ENCODE measurements around the gene HSPA4.

The HSPA4 gene

DNA sequence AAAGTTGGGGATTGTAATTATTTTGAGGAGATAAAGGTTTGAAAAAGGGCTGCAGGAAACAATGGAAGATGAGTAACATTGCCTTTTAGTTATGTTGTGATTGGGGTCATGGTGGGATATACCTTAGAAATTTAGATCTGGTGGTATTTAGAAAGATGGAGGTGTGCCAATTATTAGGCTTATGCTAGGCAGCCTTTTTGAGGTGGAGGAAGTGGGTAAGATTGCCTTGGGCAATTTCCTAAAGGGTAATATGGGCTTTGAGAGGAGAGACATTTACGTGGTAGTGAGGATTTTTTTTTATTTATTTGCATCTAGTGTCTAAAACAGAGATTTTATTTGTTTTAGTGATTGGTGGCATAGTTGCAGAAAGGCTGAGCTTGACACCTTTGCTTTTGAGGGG, 10.5 kb downstream of the HSPA4 start:
- no peak for TF ChIP-seq CTCF (IDR thresholded peaks at IDR 0.05; ENCODE audit: low read length, missing control alignments)
- DNase-seq (ENCODE audit: low read depth) = no peak
- no peak overlapping the region for H3K4me3 ChIP-seq (replicated peaks; ENCODE audit: low read depth, low read length)

GRCh38 chr5:133063965-133064364, 12.2 kb downstream of the HSPA4 start:
- H3K4me3 ChIP-seq (replicated peaks; ENCODE audit: low read depth, low read length) = no peak overlapping the region
- TF ChIP-seq CTCF (IDR thresholded peaks at IDR 0.05; ENCODE audit: low read length, missing control alignments) = no peak
- DNase-seq (ENCODE audit: low read depth) = no peak

DNA sequence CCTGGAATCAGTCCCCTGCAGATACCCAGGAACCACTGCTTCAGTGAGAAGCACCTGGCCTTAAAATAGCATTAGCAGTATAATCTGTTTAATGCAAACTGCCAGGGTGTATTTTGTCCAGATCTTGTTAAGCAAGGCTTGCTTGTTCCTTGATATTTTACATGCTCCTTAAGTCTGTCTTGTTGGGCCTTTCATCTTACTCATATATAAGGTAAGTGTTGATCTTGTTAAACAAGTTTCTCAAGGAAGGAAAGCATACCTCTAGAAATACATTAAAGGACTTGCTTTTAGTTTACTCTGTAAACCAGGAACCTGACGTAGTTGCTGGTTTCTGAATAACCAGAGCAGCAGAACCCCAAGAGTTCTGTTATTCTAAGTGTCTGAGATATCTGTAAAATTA, 13.7 kb downstream of the HSPA4 start:
- DNase-seq (ENCODE audit: low read depth) = no peak
- no peak overlapping the region for H3K4me3 ChIP-seq (replicated peaks; ENCODE audit: low read depth, low read length)
- TF ChIP-seq CTCF (IDR thresholded peaks at IDR 0.05; ENCODE audit: low read length, missing control alignments) = no peak

DNA sequence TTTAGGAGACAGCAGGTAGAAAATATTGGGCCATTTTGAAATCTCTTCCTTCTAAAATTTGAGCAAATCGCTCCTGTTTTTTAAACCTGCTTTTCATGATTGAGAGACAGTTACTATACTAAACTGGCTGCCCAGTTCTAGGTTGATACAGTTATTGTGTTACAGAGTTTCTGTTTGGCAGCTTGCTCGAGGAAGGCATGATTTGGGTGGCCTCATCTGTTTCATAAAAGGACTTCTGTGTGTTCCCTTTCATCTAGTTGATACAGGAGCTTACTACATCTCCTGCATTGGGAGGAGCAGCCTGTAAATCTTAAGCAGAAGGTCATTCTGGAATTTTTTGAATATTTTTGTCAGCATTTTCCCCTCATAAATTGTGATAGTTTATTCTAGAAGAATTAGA, 14.2 kb downstream of the HSPA4 start:
- no peak for DNase-seq (ENCODE audit: low read depth)
- TF ChIP-seq CTCF (IDR thresholded peaks at IDR 0.05; ENCODE audit: low read length, missing control alignments) = no peak
- no peak overlapping the region for H3K4me3 ChIP-seq (replicated peaks; ENCODE audit: low read depth, low read length)

DNA sequence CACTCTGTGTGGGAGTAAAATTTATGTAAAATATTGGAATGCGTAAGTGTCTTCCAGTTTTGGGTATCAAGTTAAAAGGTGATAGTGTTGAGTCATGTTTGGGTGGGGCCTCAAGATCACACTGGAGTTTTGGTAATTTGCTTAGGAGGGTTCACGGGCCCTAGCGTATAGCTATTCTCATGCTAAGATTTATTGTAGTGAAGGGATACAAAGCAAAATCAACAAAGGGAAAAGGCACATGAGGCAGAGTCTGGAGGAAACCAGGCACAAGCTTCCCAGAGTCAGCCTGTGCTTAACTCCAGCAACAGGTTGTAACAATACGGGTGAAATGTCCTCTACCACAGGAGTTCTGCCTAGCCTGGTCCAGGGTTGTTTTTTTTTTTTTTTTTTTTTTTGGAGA, 20.2 kb downstream of the HSPA4 start:
- no peak for TF ChIP-seq CTCF (IDR thresholded peaks at IDR 0.05; ENCODE audit: low read length, missing control alignments)
- H3K4me3 ChIP-seq (replicated peaks; ENCODE audit: low read depth, low read length) = no peak overlapping the region
- DNase-seq (ENCODE audit: low read depth) = no peak

GRCh38 chr5:133075572-133076536, 24.0 kb downstream of the HSPA4 start:
- TF ChIP-seq CTCF (IDR thresholded peaks at IDR 0.05; ENCODE audit: low read length, missing control alignments) = no peak
- H3K4me3 ChIP-seq (replicated peaks; ENCODE audit: low read depth, low read length) = no peak overlapping the region
- DNase-seq (ENCODE audit: low read depth) = no peak

- peak; percentile 21 for DNase-seq (ENCODE audit: low read depth)
- TF ChIP-seq CTCF (IDR thresholded peaks at IDR 0.05; ENCODE audit: low read length, missing control alignments) = no peak
- no peak overlapping the region for H3K4me3 ChIP-seq (replicated peaks; ENCODE audit: low read depth, low read length)
Observed at GRCh38 chr5:133079048-133079447, 27.2 kb downstream of the HSPA4 start.

Data from fibroblast of pulmonary artery (primary cell).